Lower leg skin (tissue), 3 donors: ENCODE measurements around the gene PMEPA1.

Source experiments
- CTCF ChIP-seq, 3 donors: fragments of 450-650 bp; IDR thresholded peaks; one replicate each; pipeline ENCODE4 v1.5.1; 2016; ENCODE audit warnings: antibody characterized with exemption in 3 of 3, mild to moderate bottlenecking in 3 of 3, moderate library complexity in 2 of 3
- POLR2A ChIP-seq, 2 donors: fragments of 450-650 bp; IDR thresholded peaks; one replicate each; pipeline ENCODE4 v1.6.1; 2016 to 2017; ENCODE audit warnings: antibody characterized with exemption in 2 of 2, mild to moderate bottlenecking in 1 of 2, moderate library complexity in 1 of 2

- TF ChIP-seq CTCF (IDR thresholded peaks at IDR 0.05) (no peak), POLR2A (IDR thresholded peaks at IDR 0.05) (no peak)
Measured at GRCh38 chr20:57620274-57620990, 89.4 kb downstream of the PMEPA1 start, which contains the start of gene ZBP1.
